ENCODE data around the gene RNPS1. TPM values are rescaled to one million over a fixed set of nuclear protein-coding genes. Genes with fewer than 3 reads are reported as not detected.

RNPS1 gene
- total and polyA plus RNA-seq, 12 donors = 61.7 to 136 (median 118) TPM

DNA sequence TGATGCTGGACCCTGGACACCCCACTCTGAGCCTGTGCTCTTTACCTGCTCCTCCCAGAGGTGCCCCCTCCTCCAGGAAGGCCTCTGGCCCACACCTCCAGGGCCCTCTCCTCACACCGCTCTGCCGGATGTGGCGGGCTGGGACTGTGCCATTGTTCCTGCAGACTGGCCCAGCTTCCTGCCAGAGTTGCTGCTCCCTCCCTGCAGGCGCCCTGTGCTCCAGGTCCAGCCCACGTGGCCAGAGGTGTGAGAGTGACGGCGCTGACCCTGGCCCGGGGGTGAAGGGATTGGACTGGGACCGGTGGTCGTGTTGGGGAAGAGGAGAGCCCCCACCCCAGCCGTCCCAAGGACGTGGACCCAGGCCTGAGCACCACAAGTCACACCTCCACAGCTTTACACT, 38.8 kb downstream of the RNPS1 start:
- intact Hi-C loops (cut with DNase I) = no loop called here
- H3K36me3 ChIP-seq = peaks cover 16 to 83% (median 40%) of the 10 kb centered on the region in 9 donors
- no peaks in the 10 kb centered on the region for H3K27me3 ChIP-seq
- no peak for ATAC-seq
- TF ChIP-seq, protein P1, sequence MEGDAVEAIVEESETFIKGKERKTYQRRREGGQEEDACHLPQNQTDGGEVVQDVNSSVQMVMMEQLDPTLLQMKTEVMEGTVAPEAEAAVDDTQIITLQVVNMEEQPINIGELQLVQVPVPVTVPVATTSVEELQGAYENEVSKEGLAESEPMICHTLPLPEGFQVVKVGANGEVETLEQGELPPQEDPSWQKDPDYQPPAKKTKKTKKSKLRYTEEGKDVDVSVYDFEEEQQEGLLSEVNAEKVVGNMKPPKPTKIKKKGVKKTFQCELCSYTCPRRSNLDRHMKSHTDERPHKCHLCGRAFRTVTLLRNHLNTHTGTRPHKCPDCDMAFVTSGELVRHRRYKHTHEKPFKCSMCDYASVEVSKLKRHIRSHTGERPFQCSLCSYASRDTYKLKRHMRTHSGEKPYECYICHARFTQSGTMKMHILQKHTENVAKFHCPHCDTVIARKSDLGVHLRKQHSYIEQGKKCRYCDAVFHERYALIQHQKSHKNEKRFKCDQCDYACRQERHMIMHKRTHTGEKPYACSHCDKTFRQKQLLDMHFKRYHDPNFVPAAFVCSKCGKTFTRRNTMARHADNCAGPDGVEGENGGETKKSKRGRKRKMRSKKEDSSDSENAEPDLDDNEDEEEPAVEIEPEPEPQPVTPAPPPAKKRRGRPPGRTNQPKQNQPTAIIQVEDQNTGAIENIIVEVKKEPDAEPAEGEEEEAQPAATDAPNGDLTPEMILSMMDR (IDR thresholded peaks at IDR 0.05) = no peak
- H3K27ac ChIP-seq = no peak overlapping the region
- no peak overlapping the region for H3K4me3 ChIP-seq
- H3K4me1 ChIP-seq = peaks cover 10 to 26% (median 20%) of the 10 kb centered on the region in 9 donors
- H3K9me3 ChIP-seq = no peaks in the 10 kb centered on the region
- 89 to 93% methylated on average over 10 to 12 of the region's 12 CpGs for WGBS, 2 donors
- DNase-seq = no peak

DNA sequence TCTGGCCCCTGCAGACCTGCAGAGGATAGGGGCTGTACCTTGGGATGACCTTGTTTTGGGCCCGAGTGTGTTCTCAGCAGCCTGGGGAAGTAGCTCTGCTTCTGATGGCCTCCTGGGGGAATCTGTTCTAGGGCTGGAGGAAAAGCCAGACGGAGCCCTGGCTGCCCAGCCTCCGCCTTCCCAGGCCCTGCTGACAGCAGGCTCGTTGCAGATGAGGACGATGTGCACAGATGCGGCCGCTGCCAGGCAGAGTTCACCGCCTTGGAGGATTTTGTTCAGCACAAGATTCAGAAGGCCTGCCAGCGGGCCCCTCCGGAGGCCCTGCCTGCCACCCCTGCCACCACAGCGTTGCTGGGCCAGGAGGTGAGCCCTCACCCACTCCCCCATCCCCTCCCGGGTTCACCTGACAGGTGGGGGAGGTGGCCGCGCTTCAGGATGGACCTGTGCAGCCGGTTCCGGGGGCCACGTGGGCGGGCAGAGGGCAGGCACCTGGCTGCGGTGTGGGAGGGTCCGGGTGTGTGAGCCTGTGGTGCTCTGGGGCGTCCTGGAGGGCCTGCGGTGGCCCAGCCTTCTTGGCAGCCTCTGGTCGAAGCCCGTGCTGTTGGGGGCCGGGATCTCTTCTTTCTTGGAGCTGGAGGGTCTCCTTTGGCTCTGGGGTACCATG, 39.6 kb downstream of the RNPS1 start:
- no peak overlapping the region for H3K4me3 ChIP-seq
- no peaks in the 10 kb centered on the region for H3K9me3 ChIP-seq
- 89 to 90% methylated on average over 24 to 25 of the region's 25 CpGs for WGBS, 2 donors
- ATAC-seq (no peak), DNase-seq (no peak)
- peaks cover 10 to 27% (median 21%) of the 10 kb centered on the region in 9 donors for H3K4me1 ChIP-seq
- intact Hi-C loops (cut with DNase I) = no loop called here
- peaks cover 13 to 75% (median 38%) of the 10 kb centered on the region in 9 donors for H3K36me3 ChIP-seq
- TF ChIP-seq, protein P1 (IDR thresholded peaks at IDR 0.05) = no peak
- no peaks in the 10 kb centered on the region for H3K27me3 ChIP-seq
- no peak overlapping the region for H3K27ac ChIP-seq

DNA sequence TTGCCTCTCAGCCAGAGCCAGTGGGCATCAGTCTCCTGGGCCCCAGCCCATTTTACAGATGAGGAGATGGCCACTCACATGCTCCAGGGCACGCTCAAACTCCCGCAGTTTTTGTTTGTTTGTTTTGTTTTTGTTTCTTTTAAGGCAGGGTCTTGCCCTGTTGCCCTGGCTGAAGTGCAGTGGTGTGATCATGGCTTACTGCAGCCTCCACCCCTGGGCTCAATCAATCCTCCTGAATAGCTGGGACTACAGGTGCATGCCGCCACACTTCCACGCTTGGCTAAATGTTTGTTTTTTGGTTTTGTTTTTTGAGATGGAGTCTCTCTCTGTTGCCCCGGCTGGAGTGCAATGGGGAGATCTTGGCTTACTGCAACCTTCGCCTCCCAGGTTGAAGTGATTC, 41.0 kb downstream of the RNPS1 start:
- Histone ChIP-seq H3K27me3 (no peaks in the 10 kb centered on the region), H3K4me1 (peaks cover 10 to 32% (median 25%) of the 10 kb centered on the region in 9 donors), H3K4me3 (no peak overlapping the region), H3K27ac (peak overlapping the region in 1 of 10 donors; percentile 35), H3K9me3 (no peaks in the 10 kb centered on the region), H3K36me3 (peaks cover 6 to 61% (median 24%) of the 10 kb centered on the region in 9 donors)
- DNase-seq (no peak), ATAC-seq (no peak)
- intact Hi-C loops (cut with DNase I) = no loop called here
- TF ChIP-seq, protein P1 (IDR thresholded peaks at IDR 0.05) = no peak
- WGBS, 2 donors = 93 to 96% methylated on average over 6 of the region's 6 CpGs

DNA sequence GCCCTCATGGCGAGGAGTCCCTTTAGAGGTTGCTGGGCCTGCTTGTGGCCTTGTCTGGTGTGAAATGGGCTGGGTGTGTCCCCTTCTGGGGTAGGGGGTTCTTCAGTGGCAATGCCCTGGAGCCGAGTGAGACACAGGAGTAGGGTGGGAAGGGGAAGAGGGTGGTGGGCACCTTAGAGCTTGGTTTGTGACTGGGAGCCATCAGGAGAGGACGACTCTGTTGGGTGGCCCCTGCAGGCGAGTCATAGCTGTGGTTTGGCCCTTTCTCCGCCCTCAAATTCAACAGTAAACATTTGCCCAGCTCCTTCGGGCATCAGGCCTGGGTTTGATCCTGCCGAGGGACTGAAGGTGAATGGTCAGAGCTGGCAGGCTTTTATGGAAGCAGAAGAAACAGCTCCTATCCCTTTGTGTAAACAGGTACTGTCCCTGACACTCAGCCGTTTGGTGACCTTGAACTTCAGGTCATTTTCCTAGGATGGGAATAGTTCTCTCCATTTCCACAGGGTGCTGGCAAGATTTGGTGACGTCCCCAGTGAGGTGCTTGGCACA, 41.6 kb downstream of the RNPS1 start:
- Histone ChIP-seq H3K4me1 (peaks cover 10 to 32% (median 25%) of the 10 kb centered on the region in 9 donors), H3K36me3 (peaks cover 2 to 55% (median 23%) of the 10 kb centered on the region in 9 donors), H3K4me3 (no peak overlapping the region), H3K9me3 (no peaks in the 10 kb centered on the region), H3K27ac (peak overlapping the region in 1 of 10 donors; percentile 35), H3K27me3 (no peaks in the 10 kb centered on the region)
- TF ChIP-seq, protein P1 (IDR thresholded peaks at IDR 0.05) = no peak
- DNase-seq = no peak
- no peak for ATAC-seq
- WGBS, 2 donors = 71 to 74% methylated on average over 9 of the region's 9 CpGs
- intact Hi-C loops (cut with DNase I) = no loop called here

Data from heart right ventricle (tissue), 16 donors.